Fibroblast of mammary gland (primary cell): ENCODE measurements around the gene ELP5.
"Not testable (repeated sequence)": the region's sequence is repeated elsewhere in the genome, so short reads cannot be mapped to it uniquely, and the experiment has no call there.

Source experiments
- DNase-seq: peaks from one replicate; pipeline ENCODE4 v3.0.0-alpha.2; 2010; ENCODE audit warnings: low read depth
- H3K4me3 ChIP-seq: 2 replicates; pipeline ENCODE4 v1.5.1; 2011; ENCODE audit warnings: low read depth, mild to moderate bottlenecking, low read length, moderate library complexity; ENCODE audit not compliant: control insufficient read depth
- CTCF ChIP-seq: conservative IDR thresholded peaks from 2 replicates; pipeline ENCODE4 v1.5.1; 2011; ENCODE audit warnings: low read depth, low read length, inconsistent platforms; ENCODE audit not compliant: control insufficient read depth, insufficient read depth

ELP5 gene

GRCh38 chr17:7241090-7241733, 10.8 kb upstream of the ELP5 start:
- peak overlapping the region; percentile 74 for H3K4me3 ChIP-seq
- DNase-seq: no peak
- no peak for TF ChIP-seq CTCF

DNA sequence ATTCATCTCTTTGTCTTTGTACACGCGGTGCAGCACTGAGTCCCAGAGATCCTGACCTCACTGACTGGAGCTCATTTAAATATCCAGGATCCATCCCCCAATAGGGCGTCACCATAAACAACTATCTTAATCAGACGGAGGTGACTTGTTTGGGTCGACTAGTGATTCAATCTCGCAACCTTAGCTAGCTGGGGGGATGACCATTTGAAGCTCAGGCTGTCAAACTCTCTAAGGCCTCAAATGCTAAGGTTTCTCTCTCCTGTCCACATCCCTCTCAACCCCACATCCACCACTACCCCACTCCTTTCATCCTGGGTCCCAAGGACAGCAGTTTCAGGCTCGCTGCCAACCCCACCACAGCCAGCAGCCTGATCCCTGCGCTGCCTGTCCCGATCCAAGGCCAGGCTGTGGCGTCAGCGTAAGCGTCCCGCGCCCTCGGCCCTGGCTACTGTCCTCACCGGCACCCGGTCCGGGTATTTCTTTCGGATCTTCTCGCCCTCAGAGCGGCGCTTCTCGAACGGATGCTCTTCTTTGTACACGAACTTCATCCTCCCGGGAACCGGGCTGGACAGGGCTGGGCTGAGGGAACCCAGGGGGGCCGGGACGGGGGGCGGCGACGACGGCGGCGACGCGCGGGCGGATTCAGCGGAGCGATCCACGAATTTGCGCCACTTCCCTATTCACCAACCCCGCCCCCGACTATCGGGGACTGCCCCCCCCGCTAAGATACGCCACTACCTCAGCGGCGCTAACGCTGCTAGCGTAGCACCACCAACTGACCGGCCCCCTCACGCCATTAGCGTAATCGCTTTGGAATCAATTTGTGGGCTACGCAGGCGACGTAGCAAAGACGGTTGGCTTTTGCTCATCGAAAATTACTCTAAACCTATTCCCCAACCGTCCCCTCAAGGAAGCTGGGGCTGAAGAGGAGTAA, 10.0 kb upstream of the ELP5 start, which contains the start of gene GABARAP:
TSS of gene GABARAP (minus strand) at position 667 of the 934 bp plus-strand sequence. CDS start at position 548, 119 bp downstream.
- DNase-seq: peak; percentile 90
- peak within 1 kb of the TSS; percentile 74 for H3K4me3 ChIP-seq
- no peak for TF ChIP-seq CTCF

GRCh38 chr17:7242717-7243452, 9.1 kb upstream of the ELP5 start:
- no peak for TF ChIP-seq CTCF
- peak overlapping the region; percentile 74 for H3K4me3 ChIP-seq
- DNase-seq: peak; percentile 95

- no peak for TF ChIP-seq CTCF
- H3K4me3 ChIP-seq: peak overlapping the region; percentile 74
- no peak for DNase-seq
Measured at GRCh38 chr17:7243453-7243729, 8.6 kb upstream of the ELP5 start.

GRCh38 chr17:7243838-7244237, 8.2 kb upstream of the ELP5 start:
- DNase-seq, H3K4me3 ChIP-seq: not testable (repeated sequence)

DNA sequence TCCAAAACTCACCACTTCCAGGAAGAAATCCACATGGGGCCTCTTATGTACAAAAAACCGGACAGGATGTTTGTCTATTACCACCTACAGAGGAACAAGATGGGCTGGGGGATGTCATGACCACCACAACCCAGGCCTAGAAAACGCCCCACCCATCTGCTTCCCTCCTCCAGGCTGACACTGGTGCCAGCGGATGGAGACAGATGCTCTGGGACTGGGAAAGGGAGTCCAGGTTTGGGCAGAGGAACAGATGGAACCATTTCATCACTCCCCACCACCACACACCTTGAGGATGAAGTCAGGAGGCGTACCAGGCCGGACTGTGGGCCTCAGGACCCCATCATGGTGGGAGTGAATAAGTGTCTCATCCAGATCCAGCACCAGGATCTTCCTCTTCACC, 5.2 kb upstream of the ELP5 start:
- DNase-seq: no peak
- no peak overlapping the region for H3K4me3 ChIP-seq
- no peak for TF ChIP-seq CTCF

DNA sequence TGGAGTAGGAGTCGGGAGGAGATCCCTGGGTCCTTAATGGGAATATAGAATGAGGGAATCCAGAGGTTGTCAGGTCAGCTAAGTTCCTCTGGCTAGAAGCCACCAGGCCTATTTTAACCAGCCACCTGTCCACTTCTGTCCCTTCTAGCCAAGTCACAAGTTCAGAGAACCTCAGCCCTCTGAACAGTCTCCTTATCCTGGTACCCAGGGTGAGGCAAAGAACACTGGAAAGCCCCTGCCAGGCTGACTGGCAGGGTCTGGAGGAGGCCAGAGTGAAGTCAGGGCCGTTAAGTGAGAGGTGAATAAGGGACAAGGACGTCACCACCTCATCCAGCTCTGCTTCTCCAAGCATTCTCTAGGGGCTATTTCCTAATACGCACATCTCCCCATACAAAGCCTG, 3.2 kb upstream of the ELP5 start:
- H3K4me3 ChIP-seq: no peak overlapping the region
- no peak for TF ChIP-seq CTCF
- no peak for DNase-seq
